ENCODE results near the gene RNU5B-1. TPM values are rescaled to one million over a fixed set of nuclear protein-coding genes. Genes with fewer than 3 reads are reported as not detected.

Gene RNU5B-1
- total RNA-seq, result not detected in 2 replicates

GRCh38 chr15:65304381-65305149 is at the start of gene RNU5B-1:
Gene RNU5B-1 (plus strand): TSS chr15:65304677.
- DNase-seq (ENCODE audit: low read depth in 2 of 2), result peak; percentile 88 to 91

- no peak for DNase-seq (ENCODE audit: low read depth in 2 of 2)
Measured at GRCh38 chr15:65254758-65255157, 49.7 kb upstream of the RNU5B-1 start.

- DNase-seq (ENCODE audit: low read depth in 2 of 2), result no peak
Measured at GRCh38 chr15:65255486-65256140, 48.9 kb upstream of the RNU5B-1 start.

GRCh38 chr15:65258375-65259262 is 45.9 kb upstream of the RNU5B-1 start:
- no peak for DNase-seq (ENCODE audit: low read depth in 2 of 2)

- no peak for DNase-seq (ENCODE audit: low read depth in 2 of 2)
Measured at GRCh38 chr15:65259367-65259797, 45.1 kb upstream of the RNU5B-1 start.

GRCh38 chr15:65260968-65261367 is 43.5 kb upstream of the RNU5B-1 start:
- no peak for DNase-seq (ENCODE audit: low read depth in 2 of 2)

- no peak for DNase-seq (ENCODE audit: low read depth in 2 of 2)
Measured at GRCh38 chr15:65263313-65263712, 41.2 kb upstream of the RNU5B-1 start.

- no peak for DNase-seq (ENCODE audit: low read depth in 2 of 2)
Measured at GRCh38 chr15:65264863-65265430, 39.5 kb upstream of the RNU5B-1 start.

- DNase-seq (ENCODE audit: low read depth in 2 of 2), result no peak
Measured at GRCh38 chr15:65266469-65266868, 38.0 kb upstream of the RNU5B-1 start.

GRCh38 chr15:65268411-65268810 is 36.1 kb upstream of the RNU5B-1 start:
- DNase-seq (ENCODE audit: low read depth in 2 of 2), result no peak

- peak in 1 of 2 donors; percentile 62 for DNase-seq (ENCODE audit: low read depth in 2 of 2)
Measured at GRCh38 chr15:65270811-65271545, 33.5 kb upstream of the RNU5B-1 start.

- no peak for DNase-seq (ENCODE audit: low read depth in 2 of 2)
Measured at GRCh38 chr15:65275104-65275727, 29.3 kb upstream of the RNU5B-1 start.

GRCh38 chr15:65275728-65276126 is 28.8 kb upstream of the RNU5B-1 start:
- DNase-seq (ENCODE audit: low read depth in 2 of 2), result peak in 1 of 2 donors; percentile 8

- no peak for DNase-seq (ENCODE audit: low read depth in 2 of 2)
Measured at GRCh38 chr15:65277015-65277414, 27.5 kb upstream of the RNU5B-1 start.

GRCh38 chr15:65278480-65278879 is 26.0 kb upstream of the RNU5B-1 start:
- no peak for DNase-seq (ENCODE audit: low read depth in 2 of 2)

- DNase-seq (ENCODE audit: low read depth in 2 of 2), result no peak
Measured at GRCh38 chr15:65285291-65286068, 19.0 kb upstream of the RNU5B-1 start.

GRCh38 chr15:65286069-65286703 is 18.3 kb upstream of the RNU5B-1 start:
- DNase-seq (ENCODE audit: low read depth in 2 of 2), result peak in 1 of 2 donors; percentile 51

- DNase-seq (ENCODE audit: low read depth in 2 of 2), result peak; percentile 70 to 91
Measured at GRCh38 chr15:65286704-65287519, 17.6 kb upstream of the RNU5B-1 start, which contains the start of gene PARP16. Gene PARP16 (minus strand): TSS chr15:65286883. CDS start chr15:65286426, 457 bp downstream.

Measured in dermis microvascular lymphatic vessel endothelial cell (primary cell).